NCI-H2171 treated with DMSO at 0.1 percent for 48 hours (cell line): ENCODE measurements around the gene RYR2.
"Not testable (repeated sequence)": the region's sequence is repeated elsewhere in the genome, so short reads cannot be mapped to it uniquely, and the experiment has no call there.

ENCODE experiments used
- DNase-seq: peaks from one replicate; lab custom pipeline; 2025; lab: John Stamatoyannopoulos, UW

The RYR2 gene

GRCh38 chr1:237353918-237354317 is 311.9 kb downstream of the RYR2 start:
- no peak for DNase-seq

GRCh38 chr1:237355022-237355421 is 313.0 kb downstream of the RYR2 start:
- DNase-seq: no peak

- no peak for DNase-seq
These were observed 316.6 kb downstream of the RYR2 start for GRCh38 chr1:237358555-237358954.

- no peak for DNase-seq
These were observed 325.8 kb downstream of the RYR2 start for GRCh38 chr1:237367758-237368157.

- not testable (repeated sequence) for DNase-seq
These were observed 329.5 kb downstream of the RYR2 start for GRCh38 chr1:237371477-237371876.

GRCh38 chr1:237383791-237384190 is 341.8 kb downstream of the RYR2 start:
- no peak for DNase-seq

GRCh38 chr1:237384213-237384612 is 342.2 kb downstream of the RYR2 start:
- DNase-seq: no peak

- peak; percentile 75 for DNase-seq
These were observed 344.6 kb downstream of the RYR2 start for GRCh38 chr1:237386362-237387143.

GRCh38 chr1:237387144-237387505 is 345.1 kb downstream of the RYR2 start:
- no peak for DNase-seq

- DNase-seq: no peak
These were observed 348.8 kb downstream of the RYR2 start for GRCh38 chr1:237390823-237391222.

GRCh38 chr1:237393632-237394031 is 351.6 kb downstream of the RYR2 start:
- no peak for DNase-seq

GRCh38 chr1:237394281-237394680 is 352.3 kb downstream of the RYR2 start:
- peak; percentile 57 for DNase-seq

GRCh38 chr1:237396426-237396825 is 354.4 kb downstream of the RYR2 start:
- DNase-seq: no peak

- DNase-seq: no peak
These were observed 356.8 kb downstream of the RYR2 start for GRCh38 chr1:237398751-237399150.

GRCh38 chr1:237405912-237406311 is 363.9 kb downstream of the RYR2 start:
- no peak for DNase-seq

GRCh38 chr1:237411621-237412020 is 369.6 kb downstream of the RYR2 start:
- no peak for DNase-seq

GRCh38 chr1:237416924-237417655 is 375.1 kb downstream of the RYR2 start:
- no peak for DNase-seq

GRCh38 chr1:237428809-237429208 is 386.8 kb downstream of the RYR2 start:
- no peak for DNase-seq

GRCh38 chr1:237429252-237429651 is 387.3 kb downstream of the RYR2 start:
- DNase-seq: no peak

GRCh38 chr1:237431448-237431847 is 389.5 kb downstream of the RYR2 start:
- no peak for DNase-seq

- no peak for DNase-seq
These were observed 398.4 kb downstream of the RYR2 start for GRCh38 chr1:237440346-237440745.

GRCh38 chr1:237444120-237444790 is 402.3 kb downstream of the RYR2 start:
- no peak for DNase-seq

- DNase-seq: no peak
These were observed 406.1 kb downstream of the RYR2 start for GRCh38 chr1:237448042-237448441.
